Tibial artery (tissue), 4 donors: Measurements from ENCODE around the gene MBD2.

ENCODE experiments used
- DNase-seq, 2 donors: peaks; one replicate each; pipeline ENCODE4 v3.0.0-alpha.2; 2019
- H3K27ac ChIP-seq, 2 donors: fragments of 200-600 bp; sonication (generic) in 1 of 2; 1 replicate in 1 of 2; 2 replicates in 1 of 2; pipeline ENCODE4 v1.5.1; 2018 to 2019; ENCODE audit warnings: mild to moderate bottlenecking in 1 of 2
- H3K27me3 ChIP-seq, 2 donors: fragments of 200-600 bp; sonication (generic) in 1 of 2; one replicate each; pipeline versions ENCODE4 v1.5.1 to v1.6.0; 2016 to 2019
- H3K36me3 ChIP-seq, 3 donors: fragments of 200-600 bp; sonication (generic) in 2 of 3; one replicate each; pipeline ENCODE4 v1.5.1; 2016 to 2019; ENCODE audit warnings: mild to moderate bottlenecking in 2 of 3
- H3K4me1 ChIP-seq, 4 donors: fragments of 200-600 bp; sonication (generic) in 2 of 4; 1 replicate in 3 of 4; 2 replicates in 1 of 4; pipeline ENCODE4 v1.5.1; 2016 to 2019
- H3K4me3 ChIP-seq, 2 donors: fragments of 200-600 bp; sonication (generic) in 1 of 2; 1 replicate in 1 of 2; 2 replicates in 1 of 2; pipeline ENCODE4 v1.5.1; 2018 to 2019; ENCODE audit warnings: mild to moderate bottlenecking in 2 of 2
- H3K9me3 ChIP-seq, 3 donors: fragments of 200-600 bp; sonication (generic) in 1 of 3; one replicate each; pipeline ENCODE4 v1.5.1; 2016 to 2019
- intact Hi-C: fragments of 100-400 bp; cut with DNase I; formaldehyde crosslinking; loops from one replicate; pipeline ENCODE4 v1.15.0; 2023; ENCODE audit warnings: low total_unique reads
- TF ChIP-seq, protein P1 (sequence below), 2 experiments: fragments of 200-600 bp in 1 of 2; fragments of 450-650 bp in 1 of 2; IDR thresholded peaks; one replicate each; pipeline ENCODE4 v1.5.1; 2017 to 2019; ENCODE audit warnings: antibody characterized with exemption in 2 of 2, mild to moderate bottlenecking in 1 of 2, moderate library complexity in 1 of 2

The MBD2 gene

GRCh38 chr18:54183390-54183789, 41.1 kb downstream of the MBD2 start:
- H3K36me3 ChIP-seq, result peaks cover 17 to 30% (median 29%) of the 10 kb centered on the region in 3 donors

DNA sequence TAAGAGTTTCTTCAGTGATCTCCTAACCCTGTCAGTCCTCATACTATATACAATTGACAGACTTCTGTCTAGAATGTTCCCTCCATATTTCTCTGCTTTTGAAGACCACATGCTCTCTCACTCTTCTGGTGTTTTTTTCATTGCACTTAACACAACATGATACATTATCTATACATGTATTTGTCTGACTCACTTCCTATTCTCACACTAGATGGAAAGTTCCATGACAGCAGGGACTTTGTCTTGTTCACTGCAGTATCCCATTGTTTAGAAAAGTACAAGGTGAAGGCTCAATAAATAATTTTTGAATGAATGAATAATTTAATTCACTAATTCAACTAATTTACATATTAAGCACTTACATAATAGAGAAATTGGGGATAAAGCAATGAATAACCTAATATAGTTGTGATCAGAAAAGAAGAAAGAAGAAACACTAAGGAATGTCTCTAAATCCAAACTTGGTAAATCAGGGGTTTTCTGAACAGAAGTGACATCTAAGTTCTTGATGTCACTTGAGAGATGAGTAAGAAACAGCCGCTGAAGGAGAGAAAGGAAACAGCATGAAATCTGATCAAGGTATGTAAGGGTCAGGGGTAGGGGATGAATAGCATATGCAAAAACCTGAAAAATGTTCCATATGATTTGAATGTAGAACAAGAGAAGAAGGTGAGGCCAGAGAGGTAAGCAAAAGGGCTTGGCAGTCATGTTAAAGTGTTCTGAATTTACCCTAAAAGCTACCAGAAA, 42.4 kb downstream of the MBD2 start:
- TF ChIP-seq, protein P1, sequence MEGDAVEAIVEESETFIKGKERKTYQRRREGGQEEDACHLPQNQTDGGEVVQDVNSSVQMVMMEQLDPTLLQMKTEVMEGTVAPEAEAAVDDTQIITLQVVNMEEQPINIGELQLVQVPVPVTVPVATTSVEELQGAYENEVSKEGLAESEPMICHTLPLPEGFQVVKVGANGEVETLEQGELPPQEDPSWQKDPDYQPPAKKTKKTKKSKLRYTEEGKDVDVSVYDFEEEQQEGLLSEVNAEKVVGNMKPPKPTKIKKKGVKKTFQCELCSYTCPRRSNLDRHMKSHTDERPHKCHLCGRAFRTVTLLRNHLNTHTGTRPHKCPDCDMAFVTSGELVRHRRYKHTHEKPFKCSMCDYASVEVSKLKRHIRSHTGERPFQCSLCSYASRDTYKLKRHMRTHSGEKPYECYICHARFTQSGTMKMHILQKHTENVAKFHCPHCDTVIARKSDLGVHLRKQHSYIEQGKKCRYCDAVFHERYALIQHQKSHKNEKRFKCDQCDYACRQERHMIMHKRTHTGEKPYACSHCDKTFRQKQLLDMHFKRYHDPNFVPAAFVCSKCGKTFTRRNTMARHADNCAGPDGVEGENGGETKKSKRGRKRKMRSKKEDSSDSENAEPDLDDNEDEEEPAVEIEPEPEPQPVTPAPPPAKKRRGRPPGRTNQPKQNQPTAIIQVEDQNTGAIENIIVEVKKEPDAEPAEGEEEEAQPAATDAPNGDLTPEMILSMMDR (IDR thresholded peaks at IDR 0.05), result no peak
- H3K4me3 ChIP-seq, result no peak overlapping the region
- no peaks in the 10 kb centered on the region for H3K9me3 ChIP-seq
- no peak overlapping the region for H3K27ac ChIP-seq
- DNase-seq, result no peak
- intact Hi-C loops, result no loop called here
- H3K27me3 ChIP-seq, result no peaks in the 10 kb centered on the region
- peaks cover 9 to 18% (median 17%) of the 10 kb centered on the region in 3 donors for H3K36me3 ChIP-seq
- H3K4me1 ChIP-seq, result no peaks in the 10 kb centered on the region

More at GRCh38 chr18:54183390-54183789, 41.1 kb downstream of the MBD2 start:
- Histone ChIP-seq H3K4me3 (no peak overlapping the region), H3K27me3 (no peaks in the 10 kb centered on the region), H3K4me1 (no peaks in the 10 kb centered on the region), H3K9me3 (no peaks in the 10 kb centered on the region), H3K27ac (no peak overlapping the region)
- DNase-seq, result no peak
- TF ChIP-seq, protein P1 (IDR thresholded peaks at IDR 0.05), result no peak
- intact Hi-C loops, result no loop called here

DNA sequence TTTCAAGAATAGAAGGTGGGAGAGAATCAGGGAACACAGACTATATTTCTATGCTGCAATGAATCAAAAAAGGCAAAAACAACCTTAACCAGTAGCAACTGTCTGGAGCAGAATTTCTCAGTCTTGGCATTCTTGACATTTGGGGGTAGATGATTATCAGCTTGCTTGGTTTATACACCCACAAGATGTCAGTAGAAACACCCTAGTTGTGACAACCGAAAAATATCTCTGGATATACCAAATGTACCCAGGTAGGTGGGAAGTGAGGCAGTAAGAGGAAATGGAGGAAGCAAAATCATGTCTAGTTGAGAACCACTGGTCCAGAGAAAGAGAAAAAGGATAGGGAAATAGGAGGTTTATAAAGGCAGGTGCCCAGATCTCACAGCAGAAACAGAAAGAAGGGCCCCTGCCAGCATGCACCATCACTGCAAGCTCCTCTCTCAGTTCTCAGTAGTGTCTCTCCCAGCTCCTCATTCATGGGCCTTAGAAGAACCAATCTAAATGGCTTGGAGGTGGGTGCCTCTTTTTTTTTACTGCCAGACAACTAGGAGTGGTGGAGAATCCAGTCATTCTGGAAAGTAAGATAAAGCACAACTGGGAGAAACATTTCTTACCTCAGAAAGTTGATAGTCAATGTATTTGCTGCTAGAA, 50.4 kb downstream of the MBD2 start:
- Histone ChIP-seq H3K4me1 (peaks cover 0 to 4% (median 0%) of the 10 kb centered on the region in 4 donors), H3K4me3 (no peak overlapping the region), H3K27me3 (no peaks in the 10 kb centered on the region), H3K27ac (no peak overlapping the region), H3K36me3 (peaks cover 0 to 5% (median 0%) of the 10 kb centered on the region in 3 donors), H3K9me3 (no peaks in the 10 kb centered on the region)
- no peak for DNase-seq
- intact Hi-C loops, result no loop called here
- TF ChIP-seq, protein P1 (IDR thresholded peaks at IDR 0.05), result no peak

DNA sequence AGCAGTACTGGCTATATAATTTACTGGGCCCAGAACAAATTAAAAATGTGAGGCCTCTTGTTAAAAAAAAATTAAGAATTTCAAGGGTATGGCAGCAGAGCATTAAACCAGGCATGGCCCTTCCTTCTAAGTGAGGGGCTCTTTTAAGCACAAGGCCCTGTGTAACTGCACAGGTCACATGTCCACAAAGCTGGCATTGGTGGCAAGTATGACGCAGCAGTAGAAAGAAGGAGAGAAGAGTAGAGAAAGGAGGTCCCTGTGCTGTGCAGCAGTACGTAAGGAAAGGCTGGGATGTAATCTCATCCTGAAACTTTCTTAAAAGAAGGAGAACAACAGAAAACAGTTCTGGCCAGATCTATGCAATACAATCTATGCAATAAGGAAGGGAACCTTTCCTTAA, 51.2 kb downstream of the MBD2 start:
- Histone ChIP-seq H3K9me3 (no peaks in the 10 kb centered on the region), H3K4me3 (no peak overlapping the region), H3K4me1 (peaks cover 0 to 4% (median 0%) of the 10 kb centered on the region in 4 donors), H3K27ac (no peak overlapping the region), H3K27me3 (no peaks in the 10 kb centered on the region), H3K36me3 (peaks cover 0 to 5% (median 0%) of the 10 kb centered on the region in 3 donors)
- TF ChIP-seq, protein P1 (IDR thresholded peaks at IDR 0.05), result no peak
- intact Hi-C loops, result no loop called here
- no peak for DNase-seq

- DNase-seq, result no peak
- Histone ChIP-seq H3K27ac (no peak overlapping the region), H3K36me3 (peaks cover 12 to 18% (median 17%) of the 10 kb centered on the region in 3 donors), H3K27me3 (no peaks in the 10 kb centered on the region), H3K9me3 (no peaks in the 10 kb centered on the region), H3K4me1 (no peaks in the 10 kb centered on the region), H3K4me3 (no peak overlapping the region)
- TF ChIP-seq, protein P1 (IDR thresholded peaks at IDR 0.05), result no peak
- intact Hi-C loops, result no loop called here
Observed at GRCh38 chr18:54169431-54170403, 54.8 kb downstream of the MBD2 start.
